ENCODE measurements around the gene MRPS22.
"Not testable (repeated sequence)": the region's sequence is repeated elsewhere in the genome, so short reads cannot be mapped to it uniquely, and the experiment has no call there.

The MRPS22 gene

GRCh38 chr3:139388077-139388476, 44.3 kb downstream of the MRPS22 start:
- ChIA-PET POLR2A (no interaction called here), CTCF (interaction anchor here (1.2 kb wide), 1 partner anchor 9 kb away, joined by 6 read pairs; no protein-coding TSS in a partner anchor)
- TF ChIP-seq ZNF384 (IDR thresholded peaks at IDR 0.05) (no peak), BHLHE40 (IDR thresholded peaks at IDR 0.05; ENCODE audit: borderline replicate concordance) (no peak)
- DNase-seq (ENCODE audit: extremely low spot score), result no peak

- TF ChIP-seq PKNOX1 (IDR thresholded peaks at IDR 0.05) (no peak), NFRKB (IDR thresholded peaks at IDR 0.05) (no peak), ELF4 (IDR thresholded peaks at IDR 0.05) (no peak)
- POLR2A ChIA-PET, result interaction anchor here (1.0 to 1.2 kb wide), 6 partner anchors 10 to 453 kb away, joined by 3 to 6 read pairs (median 3); no protein-coding TSS in a partner anchor
- no peak for DNase-seq (ENCODE audit: extremely low spot score)
These were observed 45.2 kb downstream of the MRPS22 start for GRCh38 chr3:139388821-139389551.

GRCh38 chr3:139389552-139390368, 45.9 kb downstream of the MRPS22 start, which contains the start of gene COPB2:
Gene COPB2 (minus strand): TSS chr3:139389647. CDS start chr3:139389550, 97 bp downstream.
- peak; percentile 71 for TF ChIP-seq L3MBTL2 (conservative IDR thresholded peaks at IDR 0.05)
- no peak for TF ChIP-seq CTBP1 (IDR thresholded peaks at IDR 0.05; ENCODE audit: borderline replicate concordance)
- no peak for TF ChIP-seq HDGF (IDR thresholded peaks at IDR 0.05; ENCODE audit: borderline replicate concordance)
- TF ChIP-seq SUZ12 (IDR thresholded peaks at IDR 0.05), result no peak
- no peak for TF ChIP-seq LEF1 (IDR thresholded peaks at IDR 0.05; ENCODE audit: borderline replicate concordance)
- no peak for TF ChIP-seq FOXM1 (IDR thresholded peaks at IDR 0.05; ENCODE audit: borderline replicate concordance)
- no peak for TF ChIP-seq ZNF384 (IDR thresholded peaks at IDR 0.05)
- TF ChIP-seq TARDBP (IDR thresholded peaks at IDR 0.05), result no peak
- TF ChIP-seq BHLHE40 (IDR thresholded peaks at IDR 0.05; ENCODE audit: borderline replicate concordance), result no peak
- TF ChIP-seq NFRKB (IDR thresholded peaks at IDR 0.05), result no peak
- TF ChIP-seq FOXK2 (IDR thresholded peaks at IDR 0.05), result no peak
- no peak for TF ChIP-seq FOXA1 (IDR thresholded peaks at IDR 0.05)
- TF ChIP-seq PKNOX1 (IDR thresholded peaks at IDR 0.05), result peak; percentile 92
- TF ChIP-seq SP1 (IDR thresholded peaks at IDR 0.05), result no peak; the same call in 1 of the 2 replicates
- TF ChIP-seq ELF4 (IDR thresholded peaks at IDR 0.05), result peak; percentile 75
- no peak for TF ChIP-seq ARNT (IDR thresholded peaks at IDR 0.05)
- POLR2A ChIA-PET, result interaction anchor here (0.7 to 1.5 kb wide), 8 partner anchors 9 to 454 kb away, joined by 3 to 6 read pairs (median 3); no protein-coding TSS in a partner anchor
- CTCF ChIA-PET, result no interaction called here
- DNase-seq (ENCODE audit: extremely low spot score), result peak; percentile 98

More at GRCh38 chr3:139388821-139389551, 45.2 kb downstream of the MRPS22 start:
- CTCF ChIA-PET, result interaction anchor here (1.2 kb wide), 1 partner anchor 8 kb away, joined by 6 read pairs; no protein-coding TSS in a partner anchor

- ChIA-PET POLR2A (no interaction called here), CTCF (no interaction called here)
- TF ChIP-seq SUZ12 (IDR thresholded peaks at IDR 0.05) (no peak), FOXK2 (IDR thresholded peaks at IDR 0.05) (no peak), BHLHE40 (IDR thresholded peaks at IDR 0.05; ENCODE audit: borderline replicate concordance) (no peak), ARNT (IDR thresholded peaks at IDR 0.05) (no peak), SP1 (IDR thresholded peaks at IDR 0.05) (no peak), ZNF384 (IDR thresholded peaks at IDR 0.05) (no peak), L3MBTL2 (conservative IDR thresholded peaks at IDR 0.05) (no peak), ELF4 (IDR thresholded peaks at IDR 0.05) (no peak), TARDBP (IDR thresholded peaks at IDR 0.05) (no peak), CTBP1 (IDR thresholded peaks at IDR 0.05; ENCODE audit: borderline replicate concordance) (no peak), LEF1 (IDR thresholded peaks at IDR 0.05; ENCODE audit: borderline replicate concordance) (no peak), FOXA1 (IDR thresholded peaks at IDR 0.05) (no peak), HDGF (IDR thresholded peaks at IDR 0.05; ENCODE audit: borderline replicate concordance) (no peak), PKNOX1 (IDR thresholded peaks at IDR 0.05) (no peak), NFRKB (IDR thresholded peaks at IDR 0.05) (no peak), FOXM1 (IDR thresholded peaks at IDR 0.05; ENCODE audit: borderline replicate concordance) (no peak)
- DNase-seq (ENCODE audit: extremely low spot score), result no peak
These were observed 50.3 kb downstream of the MRPS22 start for GRCh38 chr3:139394116-139394515.

- ChIA-PET POLR2A (no interaction called here), CTCF (interaction anchor here (0.6 to 0.8 kb wide), 2 partner anchors 9 to 84 kb away, joined by 3 to 6 read pairs; no protein-coding TSS in a partner anchor)
- no peak for DNase-seq (ENCODE audit: extremely low spot score)
- TF ChIP-seq PKNOX1 (IDR thresholded peaks at IDR 0.05) (no peak), ELF4 (IDR thresholded peaks at IDR 0.05) (no peak), ARNT (IDR thresholded peaks at IDR 0.05) (no peak)
These were observed 52.9 kb downstream of the MRPS22 start for GRCh38 chr3:139396707-139397106.

GRCh38 chr3:139401155-139401554, 57.3 kb downstream of the MRPS22 start:
- POLR2A ChIA-PET; DNase-seq (ENCODE audit: extremely low spot score); CTCF ChIA-PET: not testable (repeated sequence)

All from HEK293T (cell line).